Body of pancreas (tissue), 4 donors: ENCODE results near the gene IKZF3.

Experiments
- CTCF ChIP-seq, 7 experiments: fragments of 450-650 bp in 4 of 7; fragments of 200-600 bp in 3 of 7; sonication (generic) in 3 of 7; IDR thresholded peaks; one replicate each; pipeline ENCODE4 v1.5.1; 2016 to 2019; ENCODE audit warnings: antibody characterized with exemption in 7 of 7
- POLR2A ChIP-seq, 3 donors: fragments of 450-650 bp; IDR thresholded peaks; one replicate each; pipeline ENCODE4 v1.6.1; 2016; ENCODE audit warnings: antibody characterized with exemption in 3 of 3, mild to moderate bottlenecking in 2 of 3

DNA sequence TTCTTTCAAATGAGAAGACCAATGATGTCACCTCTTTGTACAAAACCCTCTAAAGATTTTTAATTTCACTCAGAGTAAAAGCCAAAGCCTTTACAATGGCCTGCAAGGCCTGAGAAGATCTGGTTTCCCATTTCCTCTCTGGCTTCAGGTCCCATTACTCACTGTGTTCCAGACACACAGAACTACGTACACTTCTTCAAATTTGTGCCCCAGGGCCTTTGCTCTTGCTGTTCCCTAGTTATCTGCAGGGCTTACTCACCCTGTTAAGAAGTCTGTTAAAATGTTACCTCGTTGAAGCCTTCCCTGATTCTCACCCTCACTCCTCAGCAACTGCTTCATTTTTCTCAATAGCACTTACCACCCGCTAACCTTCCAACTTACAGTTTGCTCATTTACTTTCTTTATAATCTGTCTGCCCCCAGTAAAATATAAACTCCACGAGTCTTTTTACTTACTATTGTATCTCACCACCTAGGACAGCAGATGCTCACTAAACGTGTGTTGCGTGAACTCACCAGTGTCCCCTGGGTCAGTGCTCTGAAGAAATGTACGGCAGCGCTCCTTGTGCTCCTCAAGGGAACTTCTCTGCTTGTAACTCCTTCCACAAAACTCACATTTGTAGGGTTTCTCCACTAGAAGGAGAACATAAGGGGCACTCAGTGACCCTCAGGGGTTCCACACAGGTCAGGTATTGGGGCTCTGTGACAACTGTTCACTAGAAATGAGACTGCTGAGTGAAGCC lies 76.2 kb downstream of the IKZF3 start:
- TF ChIP-seq CTCF (IDR thresholded peaks at IDR 0.05) = no peak
- TF ChIP-seq POLR2A (IDR thresholded peaks at IDR 0.05) = no peak
